Transverse colon (tissue), 4 donors: ENCODE data around the gene BCL2L15. TPM values are rescaled to one million over a fixed set of nuclear protein-coding genes. Genes with fewer than 3 reads are reported as not detected.

Experiments
- DNase-seq: peaks from one replicate; pipeline ENCODE4 v3.0.0-alpha.2; 2019
- H3K27ac ChIP-seq, 4 donors: fragments of 200-600 bp; sonication (generic); 2 replicates each; pipeline ENCODE4 v1.5.1; 2016 to 2018; ENCODE audit warnings: inconsistent platforms in 4 of 4
- H3K27me3 ChIP-seq: fragments of 200-600 bp; sonication (generic); 2 replicates; pipeline ENCODE4 v1.5.1; 2017; ENCODE audit warnings: inconsistent platforms
- H3K36me3 ChIP-seq, 4 donors: fragments of 200-600 bp; sonication (generic); 2 replicates each; pipeline ENCODE4 v1.5.1; 2017 to 2019; ENCODE audit warnings: inconsistent platforms in 4 of 4
- H3K4me1 ChIP-seq, 4 donors: fragments of 200-600 bp; sonication (generic); 2 replicates each; pipeline ENCODE4 v1.5.1; 2017 to 2020; ENCODE audit warnings: inconsistent platforms in 4 of 4
- H3K4me3 ChIP-seq, 4 donors: fragments of 200-600 bp; sonication (generic); 1 replicate in 1 of 4; 2 replicates in 3 of 4; pipeline versions ENCODE4 v1.5.1 to v1.6.1; 2017 to 2019; ENCODE audit warnings: inconsistent platforms in 4 of 4
- H3K9me3 ChIP-seq, 2 donors: fragments of 200-600 bp; sonication (generic); 2 replicates each; pipeline ENCODE4 v1.5.1; 2017 to 2019; ENCODE audit warnings: inconsistent platforms in 2 of 2
- CTCF ChIP-seq, 5 experiments: fragments of 200-600 bp in 3 of 5; fragments of 450-650 bp in 2 of 5; sonication (generic) in 3 of 5; IDR thresholded peaks; 1 replicate in 2 of 5; 2 replicates in 3 of 5; pipeline ENCODE4 v1.5.1; 2016 to 2017; ENCODE audit warnings: antibody characterized with exemption in 5 of 5, inconsistent platforms in 3 of 5, mild to moderate bottlenecking in 2 of 5, moderate library complexity in 1 of 5
- EP300 ChIP-seq: sonication (generic); formaldehyde crosslinking; IDR thresholded peaks from one replicate; pipeline ENCODE4 v1.6.1; 2017; ENCODE audit warnings: antibody characterized with exemption, low read depth
- POLR2A ChIP-seq: fragments of 450-650 bp; IDR thresholded peaks from one replicate; pipeline ENCODE4 v1.6.1; 2016; ENCODE audit warnings: antibody characterized with exemption, mild to moderate bottlenecking, moderate library complexity
- POLR2AphosphoS5 ChIP-seq, 3 donors: sonication (generic); formaldehyde crosslinking; IDR thresholded peaks; one replicate each; pipeline ENCODE4 v1.6.1; 2016; ENCODE audit warnings: antibody characterized with exemption in 3 of 3
- WGBS, 2 donors: methylation state at CpG; one replicate each; pipeline ENCODE4 v1.1.5; 2018; ENCODE audit warnings: low coverage in 1 of 2; 5-methylcytosine and 5-hydroxymethylcytosine counted together
- in situ Hi-C, 4 donors: fragments of 200-750 bp; cut with MboI; loops; one replicate each; pipeline versions ENCODE4 v1.15.0 to v1.15.1; 2017; ENCODE audit warnings: low sequenced_read_pairs in 3 of 4, low pct_ligation_motif_present in 1 of 4, low pct_unique_long_range_greater_than_20kb in 1 of 4
- intact Hi-C: fragments of 100-400 bp; cut with DNase I; formaldehyde crosslinking; loops from one replicate; pipeline ENCODE4 v1.15.1; 2023; ENCODE audit warnings: low total_unique reads
- total RNA-seq, 4 donors: library from RNA; depleted of rRNA; stranded (reverse); fragments of >200 nt; gene quantifications; one replicate each; pipeline ENCODE4 v1.1.0, GENCODE V29; 2016

BCL2L15 gene
- total RNA-seq, 4 donors from 2014 or later: 51.3 to 584 (median 89.3) TPM

DNA sequence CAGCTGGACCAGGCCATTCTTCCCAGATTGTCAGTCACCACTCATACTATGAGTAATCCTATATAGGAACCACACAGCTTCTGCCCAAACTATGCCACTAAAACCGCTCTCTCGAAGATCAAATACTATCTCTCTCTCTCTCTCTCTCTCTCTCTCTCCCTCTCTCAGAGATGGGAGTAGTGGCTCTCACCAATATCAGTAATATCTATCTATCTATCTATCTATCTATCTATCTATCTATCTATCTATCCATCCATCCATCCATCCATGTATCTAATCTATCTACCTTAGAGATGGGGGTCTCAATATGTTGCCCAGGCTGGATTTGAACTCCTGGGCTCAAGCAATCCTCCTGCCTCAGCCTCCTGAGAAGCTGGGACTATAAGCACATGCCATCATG, 37.1 kb upstream of the BCL2L15 start:
- Histone ChIP-seq H3K27ac (no peak overlapping the region), H3K4me1 (peaks cover 4 to 10% (median 9%) of the 10 kb centered on the region in 4 donors), H3K4me3 (no peak overlapping the region), H3K9me3 (no peaks in the 10 kb centered on the region), H3K27me3 (no peaks in the 10 kb centered on the region), H3K36me3 (no peaks in the 10 kb centered on the region)
- in situ Hi-C loops (no loop called here), intact Hi-C loops (no loop called here)
- no peak for TF ChIP-seq EP300
- TF ChIP-seq POLR2A: no peak
- DNase-seq: no peak
- 93% methylated on average over 2 of the region's 2 CpGs for WGBS, 2 donors

DNA sequence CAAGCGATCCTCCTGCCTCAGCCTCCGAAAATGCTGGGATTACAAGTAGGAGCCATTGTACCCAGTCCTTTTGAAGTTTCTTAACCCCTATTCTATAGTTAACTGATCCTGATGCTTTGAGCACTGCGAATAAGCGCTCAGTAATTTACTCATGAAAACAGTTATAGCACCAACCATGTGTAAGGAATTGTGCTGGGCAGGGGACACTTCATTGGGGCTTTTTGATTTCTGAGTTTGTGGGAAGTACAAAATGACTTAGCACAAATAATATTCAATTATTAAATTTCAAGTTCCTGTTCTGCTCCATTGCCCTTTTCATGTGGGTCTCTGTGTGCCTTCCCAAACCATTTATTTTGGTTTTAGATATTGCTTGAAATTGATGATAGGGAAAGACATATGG, 35.6 kb upstream of the BCL2L15 start:
- Histone ChIP-seq H3K4me1 (peaks cover under 1 to 5% (median 4%) of the 10 kb centered on the region in 4 donors), H3K9me3 (no peaks in the 10 kb centered on the region), H3K36me3 (no peaks in the 10 kb centered on the region), H3K27me3 (no peaks in the 10 kb centered on the region), H3K27ac (no peak overlapping the region), H3K4me3 (no peak overlapping the region)
- intact Hi-C loops (no loop called here), in situ Hi-C loops (no loop called here)
- TF ChIP-seq EP300 (no peak), POLR2A (no peak), POLR2AphosphoS5 (IDR thresholded peaks at IDR 0.05) (no peak), CTCF (IDR thresholded peaks at IDR 0.05) (no peak)
- WGBS, 2 donors: 94% methylated on average over 4 of the region's 4 CpGs; no CpG with 5 or more reads in 1 of the 2 donors
- no peak for DNase-seq

GRCh38 chr1:113918243-113918642, 30.9 kb upstream of the BCL2L15 start:
- Histone ChIP-seq H3K4me1 (peaks cover 0 to 2% (median under 1%) of the 10 kb centered on the region in 4 donors), H3K4me3 (no peak overlapping the region), H3K36me3 (no peaks in the 10 kb centered on the region), H3K9me3 (no peaks in the 10 kb centered on the region), H3K27ac (no peak overlapping the region), H3K27me3 (no peaks in the 10 kb centered on the region)
- intact Hi-C loops: no loop called here
- TF ChIP-seq POLR2A (no peak), EP300 (no peak), CTCF (IDR thresholded peaks at IDR 0.05) (no peak), POLR2AphosphoS5 (IDR thresholded peaks at IDR 0.05) (no peak)
- in situ Hi-C loops: no loop called here
- no peak for DNase-seq

GRCh38 chr1:113917400-113918082, 30.2 kb upstream of the BCL2L15 start:
- no peak for DNase-seq
- Histone ChIP-seq H3K9me3 (no peaks in the 10 kb centered on the region), H3K27ac (no peak overlapping the region), H3K4me1 (peaks cover 0 to 8% (median 7%) of the 10 kb centered on the region in 4 donors), H3K4me3 (no peak overlapping the region), H3K27me3 (no peaks in the 10 kb centered on the region), H3K36me3 (no peaks in the 10 kb centered on the region)
- intact Hi-C loops (no loop called here), in situ Hi-C loops (no loop called here)
- 80 to 97% methylated on average over 2 of the region's 2 CpGs for WGBS, 2 donors
- TF ChIP-seq CTCF (IDR thresholded peaks at IDR 0.05) (no peak), POLR2A (no peak), EP300 (no peak), POLR2AphosphoS5 (IDR thresholded peaks at IDR 0.05) (no peak)

GRCh38 chr1:113916974-113917373, 29.6 kb upstream of the BCL2L15 start:
- peaks cover 0 to under 1% (median 0%) of the 10 kb centered on the region in 4 donors for H3K36me3 ChIP-seq
- 97 to 100% methylated on average over 1 to 5 of the region's 5 CpGs for WGBS, 2 donors
- peaks cover 0 to 10% (median 8%) of the 10 kb centered on the region in 4 donors for H3K4me1 ChIP-seq
- intact Hi-C loops (no loop called here), in situ Hi-C loops (no loop called here)
- no peak overlapping the region for H3K27ac ChIP-seq
- H3K27me3 ChIP-seq: no peaks in the 10 kb centered on the region
- no peak overlapping the region for H3K4me3 ChIP-seq
- TF ChIP-seq POLR2AphosphoS5 (IDR thresholded peaks at IDR 0.05): no peak
- no peak for TF ChIP-seq POLR2A
- no peak for TF ChIP-seq EP300
- no peak for TF ChIP-seq CTCF (IDR thresholded peaks at IDR 0.05)
- H3K9me3 ChIP-seq: no peaks in the 10 kb centered on the region
- no peak for DNase-seq
